GM12873 (cell line): Measurements from ENCODE around the gene TP63.

ENCODE experiments used
- CTCF ChIP-seq: IDR thresholded peaks from 2 replicates; pipeline ENCODE4 v1.5.1; 2012; ENCODE audit warnings: low read depth, mild to moderate bottlenecking, moderate library complexity, low read length, control low read depth; ENCODE audit not compliant: insufficient read depth; ENCODE audit errors: missing control alignments

Gene TP63

GRCh38 chr3:189862385-189862998 lies 231.3 kb downstream of the TP63 start:
- TF ChIP-seq CTCF, result no peak

- TF ChIP-seq CTCF, result no peak
These were observed 231.8 kb downstream of the TP63 start for GRCh38 chr3:189863031-189863430.

GRCh38 chr3:189868061-189868460 lies 236.9 kb downstream of the TP63 start:
- TF ChIP-seq CTCF, result no peak

- no peak for TF ChIP-seq CTCF
These were observed 238.0 kb downstream of the TP63 start for GRCh38 chr3:189869165-189869564.

GRCh38 chr3:189871418-189871817 lies 240.2 kb downstream of the TP63 start:
- no peak for TF ChIP-seq CTCF

GRCh38 chr3:189883113-189883753 lies 252.0 kb downstream of the TP63 start:
- no peak for TF ChIP-seq CTCF

GRCh38 chr3:189890496-189890895 lies 259.3 kb downstream of the TP63 start:
- no peak for TF ChIP-seq CTCF

GRCh38 chr3:189896533-189896932 lies 265.3 kb downstream of the TP63 start:
- no peak for TF ChIP-seq CTCF
